HepG2 (cell line): ENCODE results near the gene PDGFA. TPM values are rescaled to one million over a fixed set of nuclear protein-coding genes. Genes with fewer than 3 reads are reported as not detected.

Source experiments
- ATAC-seq: fragments of 200-7000 bp; cut with Tn5 transposase; 3 replicates; pipeline ENCODE4 v1.9.1; 2020; ENCODE audit warnings: mild to moderate bottlenecking, moderate library complexity
- BruUV-seq: library from RNA; stranded (reverse); fragments of 400-500 nt; replicated peaks from 2 replicates; lab custom pipeline; 2021; lab: Mats Ljungman, UMichigan
- CTCF ChIA-PET: fragments of 300-600 bp; formaldehyde crosslinking; extraction: SDS; loops from one replicate; lab custom pipeline; 2021; ENCODE audit warnings: low total read pairs, inconsistent platforms, low intra/inter-chr PET ratio; lab: Yijun Ruan, JAX
- POLR2A ChIA-PET: fragments of 350-600 bp; sonication (Branson Sonifier 250); formaldehyde crosslinking; loops from one replicate; lab custom pipeline; 2020; ENCODE audit warnings: antibody characterized with exemption, inconsistent platforms; lab: Yijun Ruan, JAX
- DNase-seq: peaks from one replicate; pipeline ENCODE4 v3.0.0-alpha.2; 2015; ENCODE audit warnings: low spot score
- FAIRE-seq: peaks from 3 replicates; lab custom pipeline; 2011; peaks lifted over from hg19 to GRCh38; lab: Jason Lieb, UNC
- H2AFZ ChIP-seq: one replicate; pipeline ENCODE4 v1.6.1; 2011; ENCODE audit warnings: low read length, inconsistent platforms
- H3K27ac ChIP-seq: fragments of 300-600 bp; 3 replicates; pipeline ENCODE4 v1.8.0; 2011; ENCODE audit warnings: mixed run types, mild to moderate bottlenecking, mixed read lengths, low read length, inconsistent platforms; ENCODE audit not compliant: insufficient read depth; ENCODE audit errors: extremely low read length
- H3K27me3 ChIP-seq, 2 experiments: fragments of 200-600 bp in 1 of 2; 2 replicates in 1 of 2; 3 replicates in 1 of 2; pipeline versions ENCODE4 v1.6.0 to v1.8.0; 2011; ENCODE audit warnings: low read length in 2 of 2, mild to moderate bottlenecking in 2 of 2, moderate library complexity in 2 of 2, inconsistent platforms in 1 of 2; ENCODE audit not compliant: insufficient read depth in 2 of 2, control insufficient read depth in 1 of 2
- H3K36me3 ChIP-seq, 2 experiments: fragments of 200-600 bp in 1 of 2; replicated peaks in 1 of 2; 2 replicates in 1 of 2; 3 replicates in 1 of 2; pipeline versions ENCODE4 v1.5.1 to v1.8.0; 2011; ENCODE audit warnings: low read length in 2 of 2, inconsistent platforms in 1 of 2; ENCODE audit not compliant: insufficient read depth in 2 of 2, control insufficient read depth in 1 of 2
- H3K4me1 ChIP-seq: 2 replicates; pipeline ENCODE4 v1.5.1; 2012; ENCODE audit warnings: low read length, inconsistent platforms; ENCODE audit not compliant: insufficient read depth
- H3K4me2 ChIP-seq: 2 replicates; pipeline ENCODE4 v1.6.0; 2011; ENCODE audit warnings: low read depth, low read length, inconsistent platforms
- H3K4me3 ChIP-seq, 3 experiments: fragments of 200-600 bp in 1 of 3; sonication (generic), shearing (Covaris generic) in 1 of 3; replicated peaks in 1 of 3; 2 replicates each; pipeline ENCODE4 v1.5.1; 2011 to 2016; ENCODE audit warnings: low read length in 3 of 3, inconsistent platforms in 2 of 3, low read depth in 2 of 3, mild to moderate bottlenecking in 2 of 3, control low read depth in 1 of 3, mixed read lengths in 1 of 3; ENCODE audit not compliant: insufficient read depth in 1 of 3
- H3K79me2 ChIP-seq: one replicate; pipeline ENCODE4 v1.6.1; 2011; ENCODE audit warnings: low read length, inconsistent platforms; ENCODE audit not compliant: insufficient read depth
- H3K9ac ChIP-seq: 2 replicates; pipeline ENCODE4 v1.6.0; 2011; ENCODE audit warnings: mild to moderate bottlenecking, low read depth, low read length, inconsistent platforms; ENCODE audit not compliant: insufficient read depth
- H3K9me3 ChIP-seq: 2 replicates; pipeline ENCODE4 v1.5.1; 2012; ENCODE audit warnings: mild to moderate bottlenecking, low read length
- H4K20me1 ChIP-seq: 2 replicates; pipeline ENCODE4 v1.6.0; 2011; ENCODE audit warnings: inconsistent platforms, mild to moderate bottlenecking, low read length, moderate library complexity; ENCODE audit not compliant: insufficient read depth
- ASH2L ChIP-seq: fragments of 300-600, 200-600 bp; sonication (generic); IDR thresholded peaks from 2 replicates; pipeline ENCODE4 v1.7.0; 2017; ENCODE audit warnings: low read depth, mild to moderate bottlenecking, moderate library complexity, mixed read lengths, low read length; ENCODE audit not compliant: insufficient read length
- ATF7 ChIP-seq, 2 experiments: fragments of 450-650 bp in 1 of 2; sonication (generic) in 1 of 2; formaldehyde crosslinking in 1 of 2; IDR thresholded peaks; 2 replicates each; pipeline versions ENCODE4 v1.4.0 to v1.6.1; 2016 to 2020; ENCODE audit warnings: antibody characterized with exemption in 1 of 2, mild to moderate bottlenecking in 1 of 2, missing genetic modification reagents in 1 of 2
- FIP1L1 ChIP-seq: fragments of 200-400 bp; formaldehyde crosslinking; IDR thresholded peaks from 2 replicates; pipeline ENCODE4 v1.6.1; 2018; ENCODE audit warnings: low read depth, mild to moderate bottlenecking, low read length, moderate library complexity, borderline replicate concordance; ENCODE audit not compliant: insufficient read depth
- LCORL ChIP-seq, 2 experiments: fragments of 450-650 bp in 1 of 2; sonication (generic) in 1 of 2; formaldehyde crosslinking in 1 of 2; IDR thresholded peaks; 2 replicates each; pipeline versions ENCODE4 v1.5.0 to v1.6.1; 2017 to 2020; ENCODE audit warnings: antibody characterized with exemption in 1 of 2, missing genetic modification reagents in 1 of 2
- MEIS1 ChIP-seq: sonication (generic); formaldehyde crosslinking; IDR thresholded peaks from 2 replicates; pipeline ENCODE4 v1.9.0; 2021; ENCODE audit warnings: mild to moderate bottlenecking, missing genetic modification reagents, moderate library complexity, borderline replicate concordance
- NFE2 ChIP-seq: sonication (generic); formaldehyde crosslinking; IDR thresholded peaks from 2 replicates; pipeline ENCODE4 v1.4.0; 2020; ENCODE audit warnings: missing genetic modification reagents
- PBX3 ChIP-seq: sonication (generic); formaldehyde crosslinking; IDR thresholded peaks from 2 replicates; pipeline ENCODE4 v1.8.1; 2023; ENCODE audit warnings: missing genetic modification reagents, inconsistent platforms, borderline replicate concordance
- SRSF4 ChIP-seq: fragments of 200-400 bp; formaldehyde crosslinking; IDR thresholded peaks from one replicate; pipeline ENCODE4 v1.6.1; 2018; ENCODE audit warnings: mild to moderate bottlenecking, low read depth, low read length, moderate library complexity; ENCODE audit not compliant: poor library complexity, severe bottlenecking
- ZNF567 ChIP-seq: sonication (generic); formaldehyde crosslinking; IDR thresholded peaks from 2 replicates; pipeline ENCODE4 v1.8.1; 2023; ENCODE audit warnings: mild to moderate bottlenecking, missing genetic modification reagents, borderline replicate concordance
- ZNF644 ChIP-seq: IDR thresholded peaks from 2 replicates; pipeline ENCODE4 v1.6.1; 2016; ENCODE audit warnings: low read depth
- ZNF782 ChIP-seq: sonication (generic); formaldehyde crosslinking; IDR thresholded peaks from 2 replicates; pipeline ENCODE4 v1.4.0; 2020; ENCODE audit warnings: missing genetic modification reagents, mild to moderate bottlenecking, borderline replicate concordance
- WGBS: methylation state at CpG from one replicate; pipeline ENCODE4 v1.1.6; 2017; ENCODE audit warnings: low lambda C conversion rate; 5-methylcytosine and 5-hydroxymethylcytosine counted together
- in situ Hi-C: cut with HindIII; loops from 2 replicates; pipeline ENCODE4 v1.10.0; 2017; ENCODE audit warnings: low pct_unique_long_range_greater_than_20kb; ENCODE audit not compliant: extremely low pct_ligation_motif_present
- intact Hi-C: fragments of 100-400 bp; cut with micrococcal nuclease; formaldehyde crosslinking; loops from one replicate; pipeline ENCODE4 v1.10.0; 2022; ENCODE audit not compliant: unreplicated experiment
- polyA plus RNA-seq, 8 experiments: library from polyadenylated mRNA; depleted of rRNA in 3 of 8; stranded (reverse) in 7 of 8; unstranded in 1 of 8; fragments of >200 nt; fragmentation: Illumina TruSeq in 4 of 8; extraction: Trizol in 4 of 8; gene quantifications; 2 replicates each; pipeline versions ENCODE4 v1.2.1 to v1.2.3, GENCODE V29; 2011 to 2016; ENCODE audit warnings: low read depth in 4 of 8, missing spikeins in 1 of 8, mixed read lengths in 1 of 8; ENCODE audit not compliant: insufficient read depth in 1 of 8
- total RNA-seq, 5 experiments: library from RNA; depleted of rRNA; stranded (reverse); fragments of >200 nt; fragmentation: Illumina TruSeq; extraction: Trizol; gene quantifications; 2 replicates each; pipeline ENCODE4 v1.2.3, GENCODE V29; 2016; ENCODE audit warnings: low read depth in 1 of 5

PDGFA gene
- total and polyA plus RNA-seq, 2 of the 13 experiments (the other 11 are each of a cell fraction or from before 2014, with no cell fraction given) = 1.5 to 3.4 TPM

GRCh38 chr7:468681-469562 is 50.7 kb downstream of the PDGFA start:
- H3K9ac ChIP-seq = no peak overlapping the region
- ChIA-PET CTCF (no interaction called here), POLR2A (interaction anchor here (1.4 kb wide), 1 partner anchor 8 kb away, joined by 6 read pairs; no protein-coding TSS in a partner anchor)
- no peaks in the 10 kb centered on the region for H4K20me1 ChIP-seq
- no peak for TF ChIP-seq ZNF567 (CRISPR knock-in tag)
- TF ChIP-seq MEIS1 (CRISPR knock-in tag) = no peak
- no peak for TF ChIP-seq ASH2L
- no peak for TF ChIP-seq FIP1L1
- TF ChIP-seq PBX3 (CRISPR knock-in tag) = no peak
- no peak for TF ChIP-seq ZNF644
- no peak for TF ChIP-seq NFE2 (CRISPR knock-in tag)
- TF ChIP-seq ATF7 (IDR thresholded peaks at IDR 0.05) = no peak
- no peak for TF ChIP-seq ATF7 (CRISPR knock-in tag; IDR thresholded peaks at IDR 0.05)
- no peak for TF ChIP-seq ZNF782 (CRISPR knock-in tag)
- TF ChIP-seq SRSF4 = no peak
- TF ChIP-seq LCORL (IDR thresholded peaks at IDR 0.05) = no peak
- no peak for TF ChIP-seq LCORL (CRISPR knock-in tag; IDR thresholded peaks at IDR 0.05)
- in situ Hi-C loops (no loop called here), intact Hi-C loops (no loop called here)
- no peak for DNase-seq
- H3K27me3 ChIP-seq = no peaks in the 10 kb centered on the region
- peaks cover 61% of the 10 kb centered on the region for H3K4me1 ChIP-seq
- no peak overlapping the region for H3K4me3 ChIP-seq
- no peaks in the 10 kb centered on the region for H3K36me3 ChIP-seq
- H3K9me3 ChIP-seq = no peaks in the 10 kb centered on the region
- no peak for ATAC-seq
- H3K4me2 ChIP-seq = no peak overlapping the region
- no peaks in the 10 kb centered on the region for H3K79me2 ChIP-seq
- H3K27ac ChIP-seq = no peak overlapping the region
- no peak for FAIRE-seq
- BruUV-seq = no TSS peak
- no peak overlapping the region for H2AFZ ChIP-seq
- 44% methylated on average over 14 of the region's 16 CpGs for WGBS
